Coronary artery (tissue), 2 donors: ENCODE results near the gene RPRML.
"Not testable (repeated sequence)": the region's sequence is repeated elsewhere in the genome, so short reads cannot be mapped to it uniquely, and the experiment has no call there.

ENCODE experiments used
- DNase-seq: peaks from one replicate; pipeline ENCODE4 v3.0.0-alpha.2; 2017; ENCODE audit warnings: low spot score
- H3K27ac ChIP-seq, 2 donors: fragments of 200-600 bp; sonication (generic); one replicate each; pipeline ENCODE4 v1.5.1; 2016 to 2019
- H3K4me3 ChIP-seq: fragments of 200-600 bp; sonication (generic); 2 replicates; pipeline ENCODE4 v1.5.1; 2016; ENCODE audit warnings: mild to moderate bottlenecking, moderate library complexity
- TF ChIP-seq, protein P1 (sequence below): fragments of 200-600 bp; sonication (generic); IDR thresholded peaks from one replicate; pipeline ENCODE4 v1.5.1; 2019; ENCODE audit warnings: antibody characterized with exemption

The RPRML gene

DNA sequence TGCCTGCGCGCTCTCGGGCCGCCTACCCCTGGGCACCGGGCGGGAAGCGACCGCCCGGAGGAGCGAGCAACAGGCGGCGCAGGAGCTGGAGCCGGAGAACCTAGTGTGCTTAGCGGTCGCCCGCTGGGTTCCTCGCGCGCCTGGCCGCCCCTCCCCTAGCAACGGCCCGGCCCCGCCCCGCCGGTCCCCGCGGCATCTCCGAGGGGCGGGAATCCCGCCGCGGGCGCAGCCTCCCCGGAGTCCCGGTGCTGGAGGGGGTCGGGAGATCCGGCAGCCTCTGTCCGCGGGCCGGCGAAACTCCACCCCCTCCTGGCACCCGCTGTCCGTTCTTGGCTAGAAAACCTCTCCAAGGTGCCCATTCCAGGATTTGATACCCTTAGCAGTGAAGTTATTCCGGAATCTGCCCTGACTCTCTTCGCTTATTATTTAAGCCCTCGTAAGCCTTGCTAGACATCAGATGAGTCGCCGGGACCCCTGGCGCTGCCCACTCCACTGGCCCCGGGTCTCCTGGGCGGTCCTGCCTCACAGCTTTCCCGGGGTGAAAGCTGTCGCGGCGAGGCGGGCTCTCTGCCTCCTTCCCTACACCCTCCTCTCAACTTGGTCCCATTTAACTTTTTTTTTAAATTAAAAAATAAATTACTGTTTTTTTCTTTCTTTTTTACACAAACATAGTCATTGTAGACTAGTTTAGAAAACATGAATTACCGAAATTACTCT, at the start of gene RPRML:
TSS of gene RPRML (minus strand) at position 107 of the 717 bp plus-strand sequence. CDS start 246 bp downstream, outside the sequence.
- Histone ChIP-seq H3K4me3 (peak within 1 kb of the TSS; percentile 83), H3K27ac (no peak within 1 kb of the TSS)
- TF ChIP-seq, protein P1, sequence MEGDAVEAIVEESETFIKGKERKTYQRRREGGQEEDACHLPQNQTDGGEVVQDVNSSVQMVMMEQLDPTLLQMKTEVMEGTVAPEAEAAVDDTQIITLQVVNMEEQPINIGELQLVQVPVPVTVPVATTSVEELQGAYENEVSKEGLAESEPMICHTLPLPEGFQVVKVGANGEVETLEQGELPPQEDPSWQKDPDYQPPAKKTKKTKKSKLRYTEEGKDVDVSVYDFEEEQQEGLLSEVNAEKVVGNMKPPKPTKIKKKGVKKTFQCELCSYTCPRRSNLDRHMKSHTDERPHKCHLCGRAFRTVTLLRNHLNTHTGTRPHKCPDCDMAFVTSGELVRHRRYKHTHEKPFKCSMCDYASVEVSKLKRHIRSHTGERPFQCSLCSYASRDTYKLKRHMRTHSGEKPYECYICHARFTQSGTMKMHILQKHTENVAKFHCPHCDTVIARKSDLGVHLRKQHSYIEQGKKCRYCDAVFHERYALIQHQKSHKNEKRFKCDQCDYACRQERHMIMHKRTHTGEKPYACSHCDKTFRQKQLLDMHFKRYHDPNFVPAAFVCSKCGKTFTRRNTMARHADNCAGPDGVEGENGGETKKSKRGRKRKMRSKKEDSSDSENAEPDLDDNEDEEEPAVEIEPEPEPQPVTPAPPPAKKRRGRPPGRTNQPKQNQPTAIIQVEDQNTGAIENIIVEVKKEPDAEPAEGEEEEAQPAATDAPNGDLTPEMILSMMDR, result no peak
- no peak for DNase-seq

DNA sequence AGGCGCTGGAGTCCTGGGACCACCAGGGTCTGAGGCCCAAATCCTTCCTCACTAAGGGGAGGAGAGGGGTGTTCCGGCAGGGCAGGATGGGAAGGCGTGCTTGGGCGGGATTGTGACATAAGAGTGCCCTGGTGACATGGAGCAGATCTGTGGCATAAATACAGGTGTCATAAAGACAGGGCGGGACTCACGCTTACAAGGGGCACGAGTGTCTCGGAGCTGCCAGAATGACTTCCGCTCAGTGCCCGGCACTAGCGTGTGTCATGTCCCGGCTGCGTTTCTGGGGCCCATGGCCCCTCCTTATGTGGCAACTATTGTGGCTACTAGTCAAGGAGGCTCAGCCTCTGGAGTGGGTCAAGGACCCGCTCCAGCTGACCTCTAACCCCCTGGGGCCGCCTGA, 37.9 kb upstream of the RPRML start:
- not testable (repeated sequence) for H3K4me3 ChIP-seq, H3K27ac ChIP-seq, DNase-seq

DNA sequence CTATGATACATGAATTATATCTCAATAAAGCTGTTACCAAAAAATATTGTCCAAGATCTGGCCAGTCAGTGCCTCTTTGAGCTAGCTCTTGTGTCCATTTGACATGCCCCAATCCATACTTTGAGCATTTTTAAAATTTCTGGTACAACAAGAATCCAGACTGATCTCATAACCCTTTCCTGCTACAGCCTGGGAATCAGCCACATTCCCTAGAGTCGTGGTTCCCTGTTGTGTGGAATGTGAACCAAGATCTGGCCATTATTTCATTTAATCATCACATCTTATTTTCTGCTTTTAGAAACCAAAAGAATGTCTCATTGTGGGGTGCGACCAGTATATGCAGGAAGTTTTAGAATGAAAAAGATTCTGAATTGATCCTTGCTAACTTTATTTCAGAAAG, 34.3 kb upstream of the RPRML start:
- no peak for DNase-seq
- TF ChIP-seq, protein P1, result no peak
- no peak overlapping the region for H3K27ac ChIP-seq
- no peak overlapping the region for H3K4me3 ChIP-seq

DNA sequence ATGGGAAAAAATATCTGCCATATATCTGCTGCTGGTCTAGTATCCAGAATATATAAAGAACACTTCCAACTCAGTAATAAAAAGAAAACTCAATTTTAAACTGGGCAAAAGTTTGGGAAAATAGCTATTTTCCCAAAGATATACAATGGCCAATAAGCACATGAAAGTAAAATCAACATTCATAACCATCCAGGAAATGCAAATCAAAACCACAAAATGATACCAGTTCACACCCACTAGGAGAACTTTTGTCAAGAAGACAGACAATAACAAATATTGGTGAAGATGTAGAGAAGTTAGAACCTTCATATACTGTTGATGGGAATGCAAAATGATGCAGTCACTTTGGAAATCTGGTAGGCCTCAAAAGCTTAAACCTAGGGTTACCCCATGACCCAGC, 33.4 kb upstream of the RPRML start:
- Histone ChIP-seq H3K4me3 (no peak overlapping the region), H3K27ac (no peak overlapping the region)
- TF ChIP-seq, protein P1, result no peak
- no peak for DNase-seq

DNA sequence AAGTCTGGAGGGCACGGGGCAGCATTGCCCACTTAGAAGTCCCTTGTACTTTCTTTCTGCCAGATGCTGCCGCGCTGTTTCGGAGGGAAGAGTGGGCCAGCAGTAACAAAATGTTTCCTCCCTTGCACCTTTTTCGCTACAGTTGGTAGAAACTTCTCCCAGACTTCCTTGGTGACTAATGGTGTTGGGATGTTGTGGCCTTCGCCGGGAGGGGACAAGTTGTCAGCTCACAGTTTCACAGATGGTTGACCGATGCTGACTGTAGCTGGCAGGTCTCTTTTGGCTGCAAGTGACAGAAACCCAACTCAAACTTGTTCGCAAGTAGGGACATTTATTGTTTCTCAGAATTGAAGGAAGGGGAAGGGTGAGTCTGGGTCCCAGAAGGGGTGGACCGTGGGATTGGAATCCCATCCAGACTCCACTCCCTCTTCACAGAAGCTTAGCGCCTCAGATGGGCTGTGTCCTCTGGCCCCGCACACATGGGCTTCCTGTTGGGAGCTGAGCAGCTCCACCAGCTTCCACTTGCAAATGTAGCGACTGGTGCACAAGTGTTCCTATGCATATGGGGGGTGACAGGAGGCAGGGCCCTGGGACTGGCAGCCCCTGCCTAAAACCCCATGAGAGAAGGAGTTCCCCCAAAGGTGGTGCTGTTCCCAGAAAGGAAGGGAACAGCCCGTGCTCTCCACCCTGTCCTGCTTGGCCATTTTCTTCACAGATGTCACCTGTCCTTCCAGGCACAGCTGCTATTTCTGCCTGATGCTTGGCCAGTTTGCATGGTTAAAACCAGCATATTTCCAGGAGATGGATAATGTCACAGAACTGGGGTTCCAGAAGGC, 30.9 kb upstream of the RPRML start:
- TF ChIP-seq, protein P1, result no peak
- no peak overlapping the region for H3K27ac ChIP-seq
- H3K4me3 ChIP-seq, result no peak overlapping the region
- no peak for DNase-seq

DNA sequence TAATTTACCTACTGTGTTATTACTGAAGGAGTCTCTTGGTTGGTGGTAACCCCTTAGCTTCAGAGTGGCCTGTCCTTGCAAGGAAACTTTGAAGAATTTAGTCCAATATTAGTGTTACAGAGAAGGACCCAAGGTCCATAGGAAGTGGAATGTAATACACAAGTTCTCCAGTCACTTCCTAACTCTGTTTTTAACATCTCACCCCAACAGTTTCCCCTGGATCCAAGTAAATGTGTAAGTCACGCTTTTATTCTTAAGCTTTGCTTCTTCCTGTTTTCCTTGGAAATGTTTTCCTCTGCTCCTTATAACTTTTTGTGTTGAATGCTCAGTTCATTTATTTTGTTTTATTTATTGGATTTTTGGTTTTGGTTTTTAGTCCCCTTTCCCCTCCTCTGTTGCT, 25.9 kb upstream of the RPRML start:
- Histone ChIP-seq H3K4me3 (no peak overlapping the region), H3K27ac (no peak overlapping the region)
- TF ChIP-seq, protein P1, result no peak
- no peak for DNase-seq

DNA sequence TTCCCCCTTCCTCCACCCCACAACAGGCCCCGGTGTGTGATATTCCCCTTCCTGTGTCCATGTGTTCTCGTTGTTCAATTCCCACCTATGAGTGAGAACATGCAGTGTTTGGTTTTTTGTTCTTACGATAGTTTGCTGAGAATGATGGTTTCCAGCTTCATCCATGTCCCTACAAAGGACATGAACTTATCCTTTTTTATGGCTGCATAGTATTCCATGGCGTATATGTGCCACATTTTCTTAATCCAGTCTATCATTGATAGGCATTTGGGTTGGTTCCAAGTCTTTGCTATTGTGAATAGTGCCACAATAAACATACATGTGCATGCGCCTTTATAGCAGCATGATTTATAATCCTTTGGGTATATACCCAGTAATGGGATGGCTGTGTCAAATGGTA, 24.8 kb upstream of the RPRML start:
- H3K4me3 ChIP-seq, DNase-seq, H3K27ac ChIP-seq: not testable (repeated sequence)
